ENCODE measurements around the gene MACROD2.

Gene MACROD2

DNA sequence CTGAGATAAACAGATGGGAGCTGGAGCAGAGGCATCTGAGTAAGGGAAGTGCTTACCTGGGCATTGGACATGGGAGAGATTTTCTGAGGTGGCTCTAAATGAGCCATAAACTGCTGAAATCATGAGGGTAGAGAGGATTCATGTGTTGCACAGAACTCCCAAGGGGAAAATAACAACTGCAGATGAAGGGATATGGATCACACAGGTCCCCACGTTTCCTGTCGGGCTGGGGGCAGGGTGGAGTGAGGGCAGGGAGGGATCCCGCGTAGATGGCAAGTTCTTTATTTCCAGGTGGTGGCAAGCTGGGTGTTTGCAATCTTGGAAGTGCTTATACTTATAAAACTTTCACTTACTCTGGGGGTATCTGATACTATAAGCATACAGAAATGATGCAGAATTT, 764.7 kb downstream of the MACROD2 start:
- no peak for DNase-seq (ENCODE audit: low spot score)

DNA sequence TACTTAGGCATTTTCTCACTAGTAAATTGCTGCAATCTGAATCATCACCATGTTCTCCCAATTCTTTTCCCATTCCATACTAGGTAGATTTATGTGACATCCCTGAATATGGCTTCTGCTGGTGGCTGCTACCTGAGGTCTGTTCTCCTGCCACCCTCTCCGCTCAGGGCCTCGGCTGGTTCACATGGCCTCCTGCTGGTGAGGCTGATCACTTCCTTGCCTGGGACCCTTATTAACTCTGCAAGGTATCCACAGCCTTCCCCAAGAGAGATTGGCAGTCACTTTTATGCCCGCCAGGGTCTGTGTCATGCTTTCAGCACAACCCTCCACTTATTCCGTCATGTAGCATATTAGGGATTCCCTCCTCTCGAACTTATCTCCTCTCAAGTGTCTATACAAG, 766.6 kb downstream of the MACROD2 start:
- no peak for DNase-seq (ENCODE audit: low spot score)

DNA sequence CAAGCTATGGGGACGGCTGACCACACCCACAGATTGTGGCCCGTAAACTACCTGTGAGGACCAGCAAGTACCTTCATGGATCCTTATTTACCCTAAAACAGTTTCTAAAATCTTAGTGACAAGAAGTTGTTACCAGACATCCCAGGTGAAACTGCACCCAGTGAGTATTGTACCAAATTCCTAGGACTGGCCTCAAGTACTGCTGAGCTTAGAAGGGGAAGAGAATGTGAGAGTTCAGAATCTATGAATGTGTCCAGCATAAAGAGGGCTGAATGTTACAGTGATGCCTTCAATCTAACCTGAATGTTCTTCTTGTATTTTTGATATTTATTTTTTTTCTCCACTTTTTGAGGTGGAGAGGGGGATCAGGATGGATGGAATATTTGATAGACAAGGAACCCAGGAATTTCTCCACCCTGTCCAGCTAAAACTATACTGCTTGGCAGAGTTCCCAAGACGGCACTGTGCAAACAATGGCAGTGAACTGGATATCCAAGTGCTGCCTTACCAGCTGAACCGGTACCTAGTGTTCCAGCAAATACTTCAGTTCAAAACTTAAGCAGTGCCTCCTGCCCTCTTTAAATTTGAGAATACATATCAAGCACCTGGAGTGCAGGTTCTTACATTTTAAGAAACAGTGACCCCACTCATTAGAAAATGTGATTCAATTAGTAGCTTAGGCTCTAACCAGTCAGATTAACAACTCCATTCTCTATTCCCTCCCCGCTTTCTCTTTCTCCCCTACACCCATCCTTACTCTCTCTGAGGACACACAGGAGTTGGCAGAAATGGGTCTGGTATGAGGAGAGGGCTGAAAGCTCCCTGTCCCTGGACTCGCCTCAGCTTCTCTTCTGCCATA, 769.4 kb downstream of the MACROD2 start:
- no peak for DNase-seq (ENCODE audit: low spot score)

DNA sequence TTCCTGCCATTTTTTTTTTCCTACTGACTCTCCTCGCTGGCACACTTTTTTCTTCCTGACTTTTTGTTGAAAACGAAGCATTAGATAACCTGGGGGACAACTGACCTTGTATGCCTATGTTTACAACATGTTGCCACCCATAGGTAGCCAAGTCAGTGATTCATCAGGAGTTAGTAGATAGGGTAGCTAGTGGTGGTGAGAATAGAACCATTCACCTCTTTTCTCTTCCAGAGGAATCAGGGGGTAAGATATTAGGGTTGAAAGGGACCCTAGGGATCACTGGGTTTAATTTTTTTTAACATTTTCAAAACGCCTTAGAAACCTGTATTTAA, 770.0 kb downstream of the MACROD2 start:
- DNase-seq (ENCODE audit: low spot score), result no peak

DNA sequence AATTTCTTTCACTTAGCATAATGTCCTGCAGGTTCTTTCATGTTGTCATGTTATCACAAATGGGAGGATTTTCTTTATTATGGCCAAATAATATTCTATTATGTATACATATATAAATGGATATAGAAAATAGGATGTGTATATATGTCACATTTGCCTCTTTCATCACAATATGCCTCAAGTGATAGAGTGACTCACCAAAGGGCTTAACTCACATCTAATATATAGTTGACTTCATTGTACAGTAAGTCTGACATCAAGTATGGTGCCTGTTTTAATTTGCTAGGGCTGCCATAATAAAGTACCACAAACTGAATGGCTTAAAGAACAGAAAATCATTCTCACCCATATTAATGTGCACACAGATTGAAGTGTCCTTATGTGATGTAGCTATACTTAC, 778.2 kb downstream of the MACROD2 start:
- no peak for DNase-seq (ENCODE audit: low spot score)

DNA sequence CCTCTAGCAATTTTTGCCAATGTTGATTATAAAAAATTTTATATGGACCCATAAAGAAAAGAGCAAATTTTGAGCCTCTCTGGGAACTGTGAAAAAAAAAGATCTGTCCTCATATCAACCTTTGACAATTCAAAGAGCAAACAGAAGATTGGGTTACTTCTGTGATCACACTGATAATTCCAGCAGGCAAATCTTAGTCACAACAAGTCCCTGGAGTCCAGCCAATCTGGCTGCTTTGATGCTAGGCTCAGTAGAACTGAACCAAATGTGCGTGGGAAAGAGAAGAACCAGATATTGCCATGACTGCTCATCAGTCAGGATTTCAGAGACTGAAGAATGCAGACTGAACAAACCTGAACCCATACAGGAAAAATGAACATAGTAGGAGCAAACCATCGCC, 780.5 kb downstream of the MACROD2 start:
- no peak for DNase-seq (ENCODE audit: low spot score)

DNA sequence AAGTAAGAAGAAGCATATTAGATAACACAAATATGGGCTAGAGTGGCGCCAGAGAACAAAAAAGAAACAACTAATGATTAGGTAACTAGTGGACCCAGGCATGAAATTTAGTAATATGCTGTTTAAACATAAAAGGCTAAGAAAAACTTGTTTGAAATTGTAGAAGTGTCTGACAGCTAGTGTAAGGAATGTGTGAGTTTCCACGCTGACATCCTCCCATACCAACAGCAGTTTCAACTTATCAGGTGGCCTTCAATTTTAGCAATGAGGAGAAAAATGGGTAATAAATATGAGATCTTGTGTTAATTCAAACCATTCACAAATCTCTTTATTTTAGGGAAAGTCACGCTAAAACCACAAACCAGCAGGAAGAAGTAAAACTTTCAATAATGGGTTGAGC, 782.3 kb downstream of the MACROD2 start:
- DNase-seq (ENCODE audit: low spot score), result no peak

DNA sequence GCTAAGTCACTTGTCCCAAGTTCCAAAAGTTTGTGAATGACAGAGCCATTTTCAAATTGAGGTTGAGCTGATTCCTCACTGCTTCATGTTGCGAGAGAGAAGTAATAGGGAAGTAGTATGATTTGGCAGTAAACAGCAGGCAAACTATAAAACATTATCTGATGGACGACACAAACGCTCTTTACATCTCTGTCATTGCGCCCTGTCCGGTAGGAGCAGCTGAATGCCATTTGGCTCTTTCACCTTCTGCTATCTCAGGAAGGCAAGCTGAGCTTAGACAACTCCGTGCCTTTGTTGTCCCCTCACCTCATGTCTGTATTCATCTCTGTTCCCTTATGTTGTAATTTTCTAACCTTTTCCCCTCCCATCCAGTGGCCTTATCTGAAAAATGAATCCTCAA, 782.8 kb downstream of the MACROD2 start:
- no peak for DNase-seq (ENCODE audit: low spot score)

DNA sequence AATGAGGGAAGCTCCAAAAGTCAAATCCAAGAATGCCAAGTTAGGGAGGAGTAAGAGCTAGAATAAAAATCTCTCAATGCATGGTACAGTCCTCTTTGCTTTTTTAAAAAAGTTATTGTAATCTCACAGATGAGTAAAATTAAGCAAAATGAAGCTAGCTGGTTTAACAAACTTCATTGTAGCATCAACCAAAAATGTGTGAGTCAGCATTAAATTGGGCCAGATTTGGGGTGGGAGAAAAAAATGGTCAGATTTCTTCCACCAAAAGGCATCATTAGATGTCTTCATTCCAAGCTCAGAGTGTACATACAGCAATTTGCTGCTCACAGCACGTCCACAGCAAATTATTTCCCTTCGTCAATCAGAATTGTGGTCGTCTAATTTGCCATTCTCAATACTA, 783.6 kb downstream of the MACROD2 start:
- no peak for DNase-seq (ENCODE audit: low spot score)

DNA sequence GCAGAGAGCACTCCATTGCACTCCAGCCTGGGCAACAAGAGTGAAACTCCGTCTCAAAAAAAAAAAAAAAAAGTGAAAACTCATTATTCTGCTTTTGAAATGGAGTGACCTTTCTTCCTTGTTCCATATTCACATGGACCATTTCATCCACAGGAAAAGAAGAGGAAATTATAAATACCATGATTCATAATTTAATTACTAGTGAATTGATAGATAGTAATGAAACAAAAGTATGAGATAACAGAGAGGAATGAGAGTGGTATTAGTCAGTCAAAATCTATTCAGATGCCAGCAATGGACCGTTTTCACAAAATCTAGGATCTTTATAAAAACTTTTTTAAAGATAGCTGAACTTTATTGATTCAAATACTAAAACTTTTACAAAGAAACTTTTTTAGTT, 785.2 kb downstream of the MACROD2 start:
- DNase-seq (ENCODE audit: low spot score), result no peak

DNA sequence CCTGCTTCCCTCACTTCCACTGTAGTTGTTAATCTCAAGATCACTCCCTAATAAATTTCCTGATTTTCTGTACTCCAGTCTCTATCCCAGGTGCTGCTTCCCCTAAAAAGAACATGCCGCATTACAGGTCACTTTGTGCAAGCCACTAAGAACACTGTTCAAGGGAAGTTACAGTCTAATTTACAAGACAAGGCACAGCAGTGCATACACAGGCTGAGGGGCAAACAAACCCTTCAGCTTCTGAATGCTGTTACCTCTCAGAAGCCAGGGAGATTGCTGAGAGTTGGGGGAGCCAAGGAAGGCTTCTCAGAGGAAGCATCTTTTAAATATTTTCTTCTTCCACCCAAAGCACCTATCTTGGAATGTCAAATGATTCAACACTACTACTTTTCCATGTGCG, 787.4 kb downstream of the MACROD2 start:
- no peak for DNase-seq (ENCODE audit: low spot score)

DNA sequence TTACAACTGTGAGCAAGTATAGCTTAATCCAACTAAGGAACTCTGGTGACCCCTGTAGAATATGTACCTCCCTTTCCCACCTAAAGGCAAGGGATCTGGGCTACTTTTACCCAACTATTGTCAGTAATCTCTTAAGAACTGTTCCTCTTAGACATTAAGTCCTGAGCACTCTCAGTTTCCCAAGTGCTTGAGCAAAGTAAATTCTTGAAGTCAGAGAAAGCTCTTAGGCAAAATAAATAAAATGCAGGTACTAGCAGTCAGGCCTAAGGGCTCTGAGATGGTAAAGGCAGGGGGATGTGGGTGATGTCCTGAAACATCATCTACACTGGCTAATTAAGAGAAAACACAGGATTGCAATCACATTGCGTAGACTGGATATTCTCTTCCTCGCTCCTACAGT, 788.5 kb downstream of the MACROD2 start:
- DNase-seq (ENCODE audit: low spot score), result no peak

DNA sequence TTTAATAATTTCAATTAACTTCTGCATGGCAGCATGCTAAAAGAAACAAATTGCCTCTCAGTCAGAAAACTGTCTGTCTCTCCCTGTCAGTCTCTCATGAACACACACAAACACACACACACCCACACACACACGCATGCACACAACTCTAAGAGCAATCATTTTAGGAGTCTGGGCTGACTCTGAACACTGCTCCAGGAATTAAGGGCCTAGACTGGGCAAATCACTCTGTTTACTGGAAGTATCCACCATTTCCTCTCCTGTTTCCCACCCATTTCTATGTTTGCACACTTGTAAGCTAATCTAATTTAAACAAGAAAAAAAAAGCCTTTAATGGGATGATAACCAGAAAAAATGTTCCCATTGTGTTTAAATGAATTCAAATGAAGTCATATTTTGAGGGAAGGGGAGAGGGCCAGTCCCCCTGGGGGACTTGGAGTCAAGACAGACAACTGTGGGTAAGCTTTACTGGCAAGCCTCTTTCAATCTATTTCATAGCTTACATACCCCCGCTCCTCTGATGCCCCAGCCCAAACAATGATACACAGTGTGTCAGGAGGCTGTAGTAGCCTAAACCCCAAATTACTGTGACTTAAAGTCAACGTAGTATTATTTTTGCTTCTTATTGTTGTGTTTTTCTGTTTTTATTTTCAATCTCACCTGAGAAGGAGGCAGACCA, 789.9 kb downstream of the MACROD2 start:
- no peak for DNase-seq (ENCODE audit: low spot score)

DNA sequence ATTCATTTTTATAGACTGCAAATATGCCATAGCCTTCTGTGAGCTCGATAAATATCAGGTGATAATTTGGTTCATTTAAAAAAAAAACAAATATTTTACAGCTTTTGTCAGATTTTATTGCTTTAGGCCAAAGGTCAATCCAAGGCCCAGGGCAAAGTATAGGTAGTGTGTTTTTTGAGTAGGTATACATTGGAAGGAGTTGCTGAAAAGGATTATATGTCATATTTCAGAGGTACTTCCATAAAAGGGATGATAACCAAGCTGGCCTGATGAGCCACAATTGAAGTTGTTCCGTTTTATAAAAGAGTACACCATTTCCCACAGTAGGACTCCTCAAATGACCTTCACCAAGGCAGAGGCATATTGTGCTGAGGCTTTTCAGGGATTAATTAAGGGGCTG, 794.9 kb downstream of the MACROD2 start:
- no peak for DNase-seq (ENCODE audit: low spot score)

DNA sequence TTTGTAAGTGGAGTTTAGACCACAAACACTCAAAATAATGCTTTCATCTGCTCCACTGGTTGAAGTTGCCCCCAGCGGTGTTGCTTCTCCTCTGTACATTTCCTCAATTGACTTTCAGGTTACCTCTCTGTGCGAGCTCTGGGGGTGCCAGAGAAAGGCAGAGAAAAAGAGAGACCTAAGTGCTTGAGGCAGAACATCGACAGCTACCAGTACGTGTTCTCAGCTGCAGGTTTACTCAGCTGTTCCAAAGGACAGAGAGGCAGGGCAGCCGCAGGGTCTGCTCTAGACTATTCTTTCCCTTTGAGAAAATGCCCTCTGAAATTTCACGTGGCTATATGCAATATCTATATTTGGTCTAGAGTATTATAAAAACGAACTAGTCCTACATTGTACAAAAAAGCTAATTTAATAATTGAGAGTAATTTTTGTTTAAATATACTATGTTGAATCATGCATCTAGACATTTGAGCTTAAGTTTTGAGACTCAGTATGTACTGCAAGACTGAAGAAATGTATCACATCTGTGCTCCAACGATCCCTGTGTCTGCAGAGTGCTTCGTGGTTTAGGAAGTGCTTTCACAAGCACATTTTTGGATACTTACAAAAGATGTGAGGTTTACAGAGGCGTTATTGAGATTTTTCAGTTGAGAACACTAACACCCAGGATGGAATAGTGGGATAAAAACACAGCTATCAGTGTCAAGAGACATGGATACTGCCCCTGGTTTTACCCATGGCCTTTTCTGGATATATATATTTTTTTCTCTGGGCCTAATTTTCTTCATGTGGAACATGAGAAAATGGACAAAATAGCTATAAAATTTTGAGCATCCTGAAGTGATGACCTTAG, 795.7 kb downstream of the MACROD2 start:
- no peak for DNase-seq (ENCODE audit: low spot score)

DNA sequence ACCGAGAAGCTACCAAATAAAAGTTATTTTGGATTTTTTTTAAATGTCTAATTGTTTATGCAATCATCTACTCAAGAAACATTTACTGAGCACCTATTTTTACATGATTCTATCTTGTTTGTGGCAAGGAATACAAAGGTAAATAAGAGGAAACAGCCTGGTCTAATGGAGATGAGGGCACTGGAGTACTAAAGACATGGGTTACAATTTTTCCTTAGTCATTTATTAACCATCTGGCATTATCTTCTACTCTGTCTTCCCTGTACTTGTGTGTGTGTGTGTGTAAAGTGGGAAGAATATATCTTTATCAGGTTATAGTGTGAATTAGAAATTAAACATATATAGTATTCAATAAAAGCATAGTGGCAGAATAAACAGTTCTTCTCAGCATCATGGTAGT, 797.6 kb downstream of the MACROD2 start:
- DNase-seq (ENCODE audit: low spot score), result no peak

DNA sequence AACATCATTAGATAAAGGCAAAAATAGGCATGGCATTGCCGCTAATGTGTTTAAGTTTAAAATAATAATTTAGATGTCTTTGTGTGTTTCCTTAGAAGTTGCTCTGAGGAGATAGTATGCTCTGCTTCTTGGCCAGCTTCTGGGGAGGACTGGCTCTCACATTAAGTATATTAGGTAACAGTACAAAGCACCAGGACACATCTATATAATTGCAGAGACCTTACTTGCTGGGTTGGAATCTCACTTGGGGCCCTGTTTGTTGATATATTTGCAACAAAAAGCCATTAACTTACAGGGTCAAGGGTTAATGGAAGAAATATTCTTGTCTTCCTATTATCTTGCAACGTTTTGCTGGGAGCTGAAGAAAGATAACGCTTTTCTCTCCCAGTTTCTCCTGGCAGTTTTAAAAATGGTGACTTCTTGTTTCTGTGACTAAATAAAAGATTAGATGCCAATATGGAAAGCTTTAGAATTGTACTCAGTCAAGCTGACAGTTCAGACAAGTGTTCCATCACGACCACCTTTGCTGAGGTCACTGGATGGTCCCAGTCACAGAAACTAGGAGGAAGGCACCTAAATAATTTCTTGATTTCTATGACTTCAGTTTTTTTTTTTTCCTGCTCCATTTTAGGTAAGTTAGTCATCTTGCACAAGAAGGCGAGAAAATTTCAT, 804.4 kb downstream of the MACROD2 start:
- DNase-seq (ENCODE audit: low spot score), result no peak

DNA sequence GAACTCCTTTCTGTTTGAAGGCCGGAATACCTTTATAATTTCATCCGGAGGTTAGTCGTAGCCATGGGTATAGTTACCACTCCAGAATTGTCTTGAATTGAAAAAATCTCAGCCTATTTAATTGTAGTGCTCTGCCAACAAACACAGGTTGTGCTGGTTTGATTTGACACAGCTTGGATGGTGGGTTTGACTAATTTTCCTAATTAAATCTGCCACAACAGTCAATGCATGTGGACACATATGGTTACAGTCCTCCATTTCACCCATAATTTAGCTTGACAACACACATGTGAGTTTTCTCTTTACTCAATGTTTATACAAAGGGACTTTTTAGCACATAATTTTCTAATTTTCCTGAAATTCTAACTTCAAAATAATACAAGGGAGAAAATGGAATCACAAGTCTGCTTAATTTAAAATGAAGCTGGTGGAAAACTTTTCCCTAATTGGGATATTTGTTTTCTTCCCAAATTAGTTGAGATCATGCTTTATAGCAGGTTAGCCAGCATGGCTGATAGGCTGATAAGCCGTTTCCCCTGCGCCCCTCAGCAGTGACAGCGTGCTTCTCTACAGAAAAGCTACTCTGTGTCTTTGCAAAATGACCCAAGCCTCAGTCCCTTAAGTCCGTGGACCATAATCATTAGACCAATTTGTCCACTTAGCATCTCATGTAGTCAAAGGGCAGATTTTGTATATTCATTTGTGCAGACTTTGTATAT, 805.5 kb downstream of the MACROD2 start:
- no peak for DNase-seq (ENCODE audit: low spot score)

DNA sequence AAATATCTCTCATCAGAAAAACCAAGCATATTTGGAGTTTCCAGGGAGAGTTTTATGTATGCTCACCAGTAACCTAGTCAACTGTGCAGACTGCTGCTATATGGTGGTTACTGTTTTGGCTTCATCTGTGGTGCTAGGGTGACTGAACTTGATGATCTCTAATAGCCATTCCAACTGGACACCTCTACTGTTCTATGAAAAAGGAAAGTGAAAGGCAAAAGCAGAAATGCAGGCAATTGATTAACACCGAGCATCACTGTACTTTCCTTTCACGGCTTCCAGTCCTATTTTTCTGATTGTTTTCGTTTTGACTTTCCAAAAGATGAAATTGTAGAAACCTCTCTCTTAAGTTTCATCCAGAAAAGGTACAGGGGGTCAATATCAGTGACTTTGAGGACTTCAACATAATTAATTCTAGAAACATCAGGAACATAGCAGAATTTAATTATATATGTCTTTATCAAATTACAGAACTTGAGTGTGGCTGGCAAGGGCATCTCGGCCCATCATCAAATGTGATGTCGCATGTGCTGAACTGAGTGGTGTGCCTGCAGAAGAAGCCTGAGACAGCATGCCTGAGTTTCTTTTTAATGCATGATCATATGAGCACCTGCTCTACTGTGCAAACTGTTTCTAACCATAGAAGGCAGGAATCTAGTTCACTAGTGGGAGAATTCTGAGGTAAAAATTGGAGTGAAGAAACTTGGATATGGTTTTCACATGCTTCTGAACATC, 806.4 kb downstream of the MACROD2 start:
- no peak for DNase-seq (ENCODE audit: low spot score)

DNA sequence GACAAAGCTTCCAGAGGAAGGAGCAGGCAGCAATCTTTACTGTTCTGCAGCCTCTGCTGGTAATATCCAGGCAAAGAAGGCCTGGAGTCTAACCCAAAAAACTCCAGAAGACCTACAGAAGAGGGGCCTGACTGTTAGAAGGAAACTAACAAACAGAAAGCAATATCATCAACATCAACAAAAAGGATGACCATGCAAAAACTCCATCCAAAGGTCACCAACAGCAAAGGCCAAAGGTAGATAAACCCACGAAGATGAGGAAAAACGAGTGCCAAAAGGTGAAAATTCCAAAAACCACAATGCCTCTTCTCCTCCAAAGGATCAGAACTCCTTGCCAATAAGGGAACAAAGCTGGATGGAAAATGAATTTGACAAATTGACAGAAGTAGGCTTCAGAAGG, 811.9 kb downstream of the MACROD2 start:
- no peak for DNase-seq (ENCODE audit: low spot score)

DNA sequence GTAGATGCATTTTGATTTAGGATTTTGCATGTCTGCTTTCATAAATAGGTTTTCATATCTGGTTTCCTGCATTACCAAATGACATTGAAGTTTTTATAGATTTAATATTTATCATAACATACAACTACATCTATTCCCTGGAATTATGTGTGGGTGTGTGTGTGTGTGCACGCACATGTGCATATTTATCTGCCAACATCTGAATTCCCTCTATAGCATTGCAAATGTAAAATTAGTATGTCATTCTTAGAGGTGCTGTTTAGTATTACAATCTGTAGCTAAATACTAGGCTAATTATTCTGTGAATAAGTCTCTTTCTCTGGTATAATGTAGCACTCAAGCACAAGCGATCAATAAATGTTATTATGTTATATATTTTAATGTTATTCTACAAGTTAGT, 820.0 kb downstream of the MACROD2 start:
- DNase-seq (ENCODE audit: low spot score), result no peak

Measured in kidney capillary endothelial cell (primary cell).